SJSA1 (cell line): Measurements from ENCODE around the gene HOXD10. TPM values are rescaled to one million over a fixed set of nuclear protein-coding genes. Genes with fewer than 3 reads are reported as not detected.

Experiments used
- DNase-seq, 2 experiments: peaks; one replicate each; pipeline ENCODE4 v3.0.0-alpha.2; 2015 to 2020; ENCODE audit warnings: low spot score in 2 of 2, low read depth in 1 of 2
- H3K27ac ChIP-seq: fragments of 250-450 bp; sonication (Bioruptor Pico); 2 replicates; pipeline ENCODE4 v1.5.1; 2020; ENCODE audit warnings: mild to moderate bottlenecking, moderate library complexity
- H3K27me3 ChIP-seq: fragments of 250-450 bp; sonication (Bioruptor Pico); replicated peaks from 2 replicates; pipeline ENCODE4 v1.5.1; 2020; ENCODE audit warnings: mild to moderate bottlenecking, moderate library complexity
- H3K36me3 ChIP-seq: fragments of 250-450 bp; sonication (Bioruptor Pico); 2 replicates; pipeline ENCODE4 v1.5.1; 2020; ENCODE audit warnings: mild to moderate bottlenecking
- H3K4me1 ChIP-seq: fragments of 250-450 bp; sonication (Bioruptor Pico); replicated peaks from 2 replicates; pipeline ENCODE4 v1.6.1; 2021; ENCODE audit warnings: mild to moderate bottlenecking
- H3K4me3 ChIP-seq: fragments of 250-450 bp; sonication (Bioruptor Pico); 2 replicates; pipeline ENCODE4 v1.5.1; 2020; ENCODE audit warnings: mild to moderate bottlenecking
- H3K9me3 ChIP-seq: fragments of 250-450 bp; sonication (Bioruptor Pico); replicated peaks from 2 replicates; pipeline ENCODE4 v1.5.1; 2020; ENCODE audit warnings: mild to moderate bottlenecking
- total RNA-seq: library from RNA; depleted of rRNA; stranded (reverse); fragments of >200 nt; shearing (Covaris generic); gene quantifications from 2 replicates; pipeline ENCODE4 v1.2.3, GENCODE V29; 2014

The HOXD10 gene
- total RNA-seq, 1 experiment from 2014 or later: not detected

- Histone ChIP-seq H3K27me3 (peaks cover 59% of the 10 kb centered on the region), H3K4me3 (peak overlapping the region; percentile 46), H3K36me3 (no peaks in the 10 kb centered on the region), H3K27ac (peak overlapping the region; percentile 36), H3K4me1 (peaks cover 34% of the 10 kb centered on the region), H3K9me3 (no peaks in the 10 kb centered on the region; the same call in 1 of the 2 replicates)
- DNase-seq: peak in 1 of 2 experiments; percentile 49
These were observed 20.2 kb upstream of the HOXD10 start for GRCh38 chr2:176096243-176096985.

GRCh38 chr2:176096986-176097819, 19.4 kb upstream of the HOXD10 start:
- Histone ChIP-seq H3K36me3 (no peaks in the 10 kb centered on the region), H3K4me1 (peaks cover 34% of the 10 kb centered on the region), H3K27ac (peak overlapping the region; percentile 36), H3K4me3 (peak overlapping the region; percentile 46), H3K9me3 (no peaks in the 10 kb centered on the region; the same call in 1 of the 2 replicates), H3K27me3 (peaks cover 53% of the 10 kb centered on the region)
- peak; percentile 78 for DNase-seq

GRCh38 chr2:176097820-176098365, 18.7 kb upstream of the HOXD10 start:
- DNase-seq: peak in 1 of 2 experiments; percentile 62
- Histone ChIP-seq H3K36me3 (no peaks in the 10 kb centered on the region), H3K27ac (no peak overlapping the region), H3K4me1 (peaks cover 30% of the 10 kb centered on the region), H3K9me3 (no peaks in the 10 kb centered on the region; the same call in 1 of the 2 replicates), H3K4me3 (peak overlapping the region; percentile 46), H3K27me3 (peaks cover 47% of the 10 kb centered on the region)

- Histone ChIP-seq H3K9me3 (no peaks in the 10 kb centered on the region; the same call in 1 of the 2 replicates), H3K4me1 (peaks cover 23% of the 10 kb centered on the region), H3K4me3 (peak overlapping the region; percentile 46), H3K27ac (no peak overlapping the region), H3K27me3 (peaks cover 41% of the 10 kb centered on the region), H3K36me3 (no peaks in the 10 kb centered on the region)
- peak; percentile 46 to 64 for DNase-seq
These were observed 18.0 kb upstream of the HOXD10 start for GRCh38 chr2:176098366-176099158.

- DNase-seq: no peak
- H3K4me1 ChIP-seq: peaks cover 22% of the 10 kb centered on the region
- no peaks in the 10 kb centered on the region; the same call in 1 of the 2 replicates for H3K9me3 ChIP-seq
- H3K27me3 ChIP-seq: peaks cover 36% of the 10 kb centered on the region
- H3K4me3 ChIP-seq: no peak overlapping the region
- no peaks in the 10 kb centered on the region for H3K36me3 ChIP-seq
- H3K27ac ChIP-seq: no peak overlapping the region
These were observed 17.3 kb upstream of the HOXD10 start for GRCh38 chr2:176099159-176099727.

- Histone ChIP-seq H3K4me1 (peaks cover 22% of the 10 kb centered on the region), H3K4me3 (no peak within 1 kb of the TSS; the same call in 1 of the 2 replicates), H3K36me3 (no peaks in the 10 kb centered on the region), H3K9me3 (no peaks in the 10 kb centered on the region; the same call in 1 of the 2 replicates), H3K27me3 (peaks cover 33% of the 10 kb centered on the region), H3K27ac (no peak within 1 kb of the TSS)
- DNase-seq: no peak
These were observed 16.6 kb upstream of the HOXD10 start, which contains the start of gene HOXD12 for GRCh38 chr2:176099728-176100546. TSS of gene HOXD12 (plus strand) at chr2:176099795. CDS start at chr2:176099802, 7 bp downstream.

GRCh38 chr2:176100547-176101140, 15.9 kb upstream of the HOXD10 start:
- Histone ChIP-seq H3K27ac (no peak overlapping the region), H3K4me1 (peaks cover 22% of the 10 kb centered on the region), H3K36me3 (no peaks in the 10 kb centered on the region), H3K9me3 (no peaks in the 10 kb centered on the region; the same call in 1 of the 2 replicates), H3K27me3 (peaks cover 33% of the 10 kb centered on the region), H3K4me3 (no peak overlapping the region)
- DNase-seq: no peak

GRCh38 chr2:176101216-176101830, 15.3 kb upstream of the HOXD10 start:
- Histone ChIP-seq H3K4me1 (peaks cover 22% of the 10 kb centered on the region), H3K27me3 (peaks cover 33% of the 10 kb centered on the region), H3K36me3 (no peaks in the 10 kb centered on the region), H3K27ac (no peak overlapping the region), H3K4me3 (no peak overlapping the region), H3K9me3 (no peaks in the 10 kb centered on the region; the same call in 1 of the 2 replicates)
- DNase-seq: no peak

- Histone ChIP-seq H3K36me3 (no peaks in the 10 kb centered on the region), H3K27ac (no peak overlapping the region), H3K4me1 (peaks cover 20% of the 10 kb centered on the region), H3K9me3 (no peaks in the 10 kb centered on the region; the same call in 1 of the 2 replicates), H3K27me3 (peaks cover 33% of the 10 kb centered on the region), H3K4me3 (no peak overlapping the region)
- no peak for DNase-seq
These were observed 14.7 kb upstream of the HOXD10 start for GRCh38 chr2:176101842-176102241.

- Histone ChIP-seq H3K27ac (no peak overlapping the region), H3K9me3 (peaks cover 4% of the 10 kb centered on the region; the same call in 1 of the 2 replicates), H3K4me1 (peaks cover 20% of the 10 kb centered on the region), H3K27me3 (peaks cover 38% of the 10 kb centered on the region), H3K36me3 (no peaks in the 10 kb centered on the region), H3K4me3 (no peak overlapping the region)
- no peak for DNase-seq
These were observed 14.2 kb upstream of the HOXD10 start for GRCh38 chr2:176102309-176102866.

GRCh38 chr2:176103194-176103593, 13.4 kb upstream of the HOXD10 start:
- Histone ChIP-seq H3K36me3 (no peaks in the 10 kb centered on the region), H3K9me3 (peaks cover 4% of the 10 kb centered on the region; the same call in 1 of the 2 replicates), H3K4me1 (peaks cover 16% of the 10 kb centered on the region), H3K27me3 (peaks cover 41% of the 10 kb centered on the region), H3K4me3 (no peak overlapping the region), H3K27ac (no peak overlapping the region)
- no peak for DNase-seq
